NCI-H2029 treated with DMSO at 0.1 percent for 48 hours (cell line): Measurements from ENCODE around the gene TUBD1.
"Not testable (repeated sequence)": the region's sequence is repeated elsewhere in the genome, so short reads cannot be mapped to it uniquely, and the experiment has no call there.

ENCODE experiments used
- DNase-seq: peaks from one replicate; lab custom pipeline; 2025; lab: John Stamatoyannopoulos, UW

The TUBD1 gene

GRCh38 chr17:59874376-59874775, 18.4 kb downstream of the TUBD1 start:
- no peak for DNase-seq

DNA sequence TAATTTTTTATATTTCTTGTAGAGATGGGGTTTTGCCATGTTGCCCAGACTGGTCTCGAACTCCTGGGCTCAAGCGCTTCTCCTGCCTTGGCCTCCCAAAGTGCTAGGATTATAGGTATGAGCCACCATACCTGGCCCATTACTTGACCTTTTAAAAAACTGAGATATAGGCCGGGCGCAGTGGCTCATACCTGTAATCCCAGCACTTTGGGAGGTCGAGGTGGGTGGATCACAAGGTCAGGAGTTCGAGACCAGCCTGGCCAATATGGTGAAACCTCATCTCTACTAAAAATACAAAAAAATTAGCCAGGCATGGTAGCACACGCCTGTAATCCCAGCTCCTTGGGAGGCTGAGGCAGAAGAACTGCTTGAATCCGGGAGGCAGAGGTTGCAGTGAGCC, 19.3 kb downstream of the TUBD1 start:
- not testable (repeated sequence) for DNase-seq

DNA sequence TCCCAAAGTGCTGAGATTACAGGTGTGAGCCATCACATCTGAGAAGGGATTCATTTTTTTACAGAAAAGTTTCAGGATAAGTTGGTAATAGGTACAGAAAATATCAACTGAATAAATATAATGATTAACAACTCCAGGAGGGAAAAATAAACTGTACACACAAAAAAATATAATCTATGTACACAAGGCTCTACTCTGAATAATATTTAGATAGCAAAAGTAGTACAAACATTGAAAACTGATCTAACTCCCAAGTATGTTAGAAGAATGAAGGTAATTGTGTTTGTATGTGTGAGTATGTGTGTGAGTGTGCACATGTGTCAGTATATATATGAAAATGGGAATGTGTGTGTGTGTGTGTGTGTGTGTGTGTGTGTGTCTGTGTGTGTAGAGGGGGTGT, 20.4 kb downstream of the TUBD1 start:
- DNase-seq: no peak

DNA sequence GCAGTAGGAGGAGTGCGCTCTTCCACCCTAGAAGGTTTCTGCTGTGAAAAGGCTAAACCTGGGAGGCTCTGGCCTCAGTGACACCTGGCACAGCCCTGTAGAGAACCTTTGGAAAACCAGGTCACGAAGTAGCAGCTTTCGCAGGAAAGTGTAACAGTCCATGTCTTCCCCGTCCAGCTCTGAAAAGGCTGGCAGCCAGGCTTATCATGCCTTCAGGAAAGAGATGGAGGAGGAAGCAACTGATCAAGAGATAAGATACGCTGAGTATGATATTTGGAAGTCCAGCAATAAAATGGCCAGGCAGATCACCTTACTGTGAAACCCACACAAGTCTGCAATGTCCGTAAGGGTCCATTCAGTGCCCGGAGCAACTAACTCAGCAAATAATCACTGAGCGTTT, 22.3 kb downstream of the TUBD1 start:
- no peak for DNase-seq

GRCh38 chr17:59869941-59870218, 22.9 kb downstream of the TUBD1 start:
- DNase-seq: no peak

DNA sequence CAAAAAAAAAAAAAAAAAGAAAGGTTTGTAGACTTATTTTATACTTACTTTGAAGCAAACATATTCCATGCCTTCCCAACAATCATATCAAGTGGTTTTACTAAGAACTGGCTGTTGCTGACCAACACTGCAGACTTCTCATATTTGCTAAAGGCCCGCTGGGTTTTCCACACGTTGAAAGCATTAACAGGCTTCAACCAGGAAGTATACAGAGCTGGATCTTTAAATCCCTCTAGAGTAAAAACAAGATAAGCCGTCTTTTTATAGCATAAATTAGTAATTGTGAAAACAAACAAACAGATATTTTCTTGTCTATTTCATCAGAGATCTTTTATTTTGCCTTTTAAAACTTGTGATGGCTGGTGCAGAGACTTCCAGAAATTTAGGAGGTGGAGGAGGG, 29.1 kb downstream of the TUBD1 start:
- DNase-seq: no peak

GRCh38 chr17:59859444-59860025, 33.2 kb downstream of the TUBD1 start:
- DNase-seq: no peak

- DNase-seq: no peak
Measured at GRCh38 chr17:59858932-59859331, 33.8 kb downstream of the TUBD1 start.

DNA sequence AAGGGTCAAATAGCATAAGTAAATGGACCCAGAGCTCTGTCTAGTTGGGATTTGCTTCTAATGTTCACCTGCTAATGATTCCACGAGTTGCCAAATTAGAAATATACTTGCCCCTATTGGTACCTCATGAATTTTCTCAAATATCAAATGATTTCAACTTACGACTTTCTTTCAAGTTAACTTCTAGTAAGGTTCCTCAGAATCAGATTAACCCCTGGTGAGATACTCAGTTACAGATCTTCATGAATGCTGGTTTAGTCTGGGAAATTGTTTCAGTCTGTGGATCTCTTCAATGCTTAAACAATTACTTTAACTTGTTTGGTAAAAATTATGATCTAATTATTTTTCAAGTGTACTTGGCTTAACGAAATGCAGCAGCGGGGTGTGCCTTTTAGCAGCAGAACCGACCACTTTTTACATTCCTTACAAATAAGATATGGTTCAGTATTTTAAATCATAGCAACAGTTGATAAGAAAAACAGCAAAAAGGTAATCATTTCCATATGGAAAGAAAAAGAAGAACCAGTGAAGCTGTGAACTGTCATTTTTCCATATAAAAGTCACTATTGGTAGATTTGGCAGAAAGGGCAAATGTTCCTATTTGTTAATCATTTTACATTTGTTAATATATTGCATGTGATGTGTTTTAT, 34.5 kb downstream of the TUBD1 start:
- DNase-seq: no peak

- no peak for DNase-seq
Measured at GRCh38 chr17:59856859-59857794, 35.6 kb downstream of the TUBD1 start.

DNA sequence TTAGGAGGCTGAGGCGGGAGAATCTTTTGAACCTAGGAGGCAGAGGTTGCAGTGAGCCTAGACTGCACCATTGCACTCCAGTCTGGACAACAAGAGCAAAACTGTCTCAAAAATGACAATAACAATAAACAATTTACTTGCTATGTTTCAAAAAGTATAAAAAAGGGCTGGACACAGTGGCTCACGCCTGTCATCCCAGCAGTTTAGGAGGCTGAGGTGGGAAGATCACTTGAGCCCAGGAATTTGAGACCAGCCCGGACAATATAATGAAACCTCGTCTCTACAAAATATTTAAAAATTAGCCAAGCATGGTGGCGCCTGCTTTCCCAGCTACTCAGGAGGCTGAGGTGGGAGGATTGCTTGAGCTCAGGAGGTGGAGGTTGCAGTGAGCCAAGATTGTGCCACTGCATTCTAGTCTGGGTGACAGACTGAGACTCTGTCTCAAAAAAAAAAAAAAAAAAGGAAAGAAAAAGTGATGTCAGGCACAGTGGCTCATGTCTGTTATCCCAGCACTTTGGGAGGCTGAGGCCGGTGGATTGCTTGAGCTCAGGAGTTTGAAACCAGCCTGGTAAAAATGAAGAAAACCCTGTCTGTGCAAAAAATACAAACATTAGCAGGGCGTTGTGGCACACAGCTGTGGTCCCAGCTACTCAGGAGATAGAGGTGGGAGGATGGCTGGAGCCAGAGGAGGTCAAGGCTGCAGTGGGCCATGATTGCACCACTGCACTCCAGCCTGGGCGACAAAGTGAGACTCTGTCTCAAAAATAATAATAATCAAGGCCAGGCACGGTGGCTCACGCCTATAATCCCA, 38.6 kb downstream of the TUBD1 start:
- DNase-seq: not testable (repeated sequence)

DNA sequence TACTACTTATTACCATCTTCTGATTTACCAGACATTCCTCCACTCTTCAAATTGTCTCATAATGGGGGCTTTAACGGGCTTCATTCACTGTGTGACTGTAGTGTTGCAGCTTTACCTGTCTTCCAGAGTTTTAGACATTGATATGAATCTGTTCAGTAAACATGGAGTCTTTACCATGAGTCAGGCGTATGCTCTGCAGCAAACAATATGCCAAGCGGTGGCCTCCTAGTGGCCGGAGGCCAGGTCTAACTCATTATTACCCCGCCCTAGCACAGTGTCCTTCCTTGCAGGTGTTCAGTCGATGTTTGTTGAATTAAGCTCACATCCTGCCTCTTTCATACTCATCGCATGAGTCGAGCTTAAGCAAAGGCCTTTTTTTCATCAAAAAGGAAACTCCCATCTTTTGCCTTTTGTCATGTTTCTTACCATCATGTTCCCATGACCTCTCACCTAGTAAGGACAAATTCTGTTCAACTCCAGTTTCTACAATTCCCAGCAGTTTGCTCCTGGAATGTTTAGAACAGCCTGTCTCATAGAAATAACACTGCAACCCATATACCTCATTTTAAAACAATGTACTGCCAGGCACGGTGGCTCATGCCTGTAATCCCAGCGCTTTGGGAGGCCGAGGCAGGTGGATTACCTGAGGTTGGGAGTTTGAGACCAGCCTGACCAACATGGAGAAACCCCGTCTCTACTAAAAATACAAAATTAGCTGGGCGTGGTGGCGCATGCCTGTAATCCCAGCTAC, 39.4 kb downstream of the TUBD1 start:
- DNase-seq: peak; percentile 33

DNA sequence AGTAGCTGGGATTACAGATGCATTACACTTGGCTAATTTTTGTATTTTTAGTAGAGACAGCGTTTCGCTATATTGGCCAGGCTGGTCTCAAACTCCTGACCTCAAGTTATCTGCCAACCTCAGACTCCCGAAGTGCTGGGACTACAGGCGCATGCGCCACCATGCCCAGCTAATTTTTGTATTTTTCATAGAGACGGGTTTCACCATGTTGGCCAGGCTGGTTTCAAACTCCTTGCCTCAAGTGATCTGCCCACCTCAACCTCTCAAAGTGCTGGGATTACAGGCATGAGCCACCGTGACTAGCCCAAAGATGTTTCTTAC, 39.9 kb downstream of the TUBD1 start:
- not testable (repeated sequence) for DNase-seq

GRCh38 chr17:59851439-59852375, 41.0 kb downstream of the TUBD1 start:
- no peak for DNase-seq

DNA sequence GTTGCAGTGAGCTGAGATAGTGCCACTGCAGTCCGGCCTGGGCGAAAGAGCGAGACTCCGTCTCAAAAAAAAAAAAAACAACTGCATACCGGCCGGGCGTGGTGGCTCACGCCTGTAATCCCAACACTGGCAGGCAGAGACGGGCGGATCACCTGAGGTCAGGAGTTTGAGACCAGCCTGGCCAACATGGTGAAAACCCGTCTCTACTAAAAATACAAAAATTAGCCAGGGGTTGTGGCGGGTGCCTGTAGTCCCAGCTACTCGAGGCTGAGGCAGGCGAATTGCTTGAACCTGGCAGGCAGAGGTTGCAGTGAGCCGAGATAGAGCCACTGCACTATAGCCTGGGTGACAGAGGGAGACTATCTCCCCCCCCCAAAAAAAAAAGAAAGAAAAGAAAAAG, 42.4 kb downstream of the TUBD1 start:
- DNase-seq: not testable (repeated sequence)

GRCh38 chr17:59848778-59849177, 44.0 kb downstream of the TUBD1 start:
- no peak for DNase-seq

- DNase-seq: no peak
Measured at GRCh38 chr17:59848385-59848668, 44.4 kb downstream of the TUBD1 start.

GRCh38 chr17:59846394-59847165, 46.2 kb downstream of the TUBD1 start:
- peak; percentile 95 for DNase-seq

DNA sequence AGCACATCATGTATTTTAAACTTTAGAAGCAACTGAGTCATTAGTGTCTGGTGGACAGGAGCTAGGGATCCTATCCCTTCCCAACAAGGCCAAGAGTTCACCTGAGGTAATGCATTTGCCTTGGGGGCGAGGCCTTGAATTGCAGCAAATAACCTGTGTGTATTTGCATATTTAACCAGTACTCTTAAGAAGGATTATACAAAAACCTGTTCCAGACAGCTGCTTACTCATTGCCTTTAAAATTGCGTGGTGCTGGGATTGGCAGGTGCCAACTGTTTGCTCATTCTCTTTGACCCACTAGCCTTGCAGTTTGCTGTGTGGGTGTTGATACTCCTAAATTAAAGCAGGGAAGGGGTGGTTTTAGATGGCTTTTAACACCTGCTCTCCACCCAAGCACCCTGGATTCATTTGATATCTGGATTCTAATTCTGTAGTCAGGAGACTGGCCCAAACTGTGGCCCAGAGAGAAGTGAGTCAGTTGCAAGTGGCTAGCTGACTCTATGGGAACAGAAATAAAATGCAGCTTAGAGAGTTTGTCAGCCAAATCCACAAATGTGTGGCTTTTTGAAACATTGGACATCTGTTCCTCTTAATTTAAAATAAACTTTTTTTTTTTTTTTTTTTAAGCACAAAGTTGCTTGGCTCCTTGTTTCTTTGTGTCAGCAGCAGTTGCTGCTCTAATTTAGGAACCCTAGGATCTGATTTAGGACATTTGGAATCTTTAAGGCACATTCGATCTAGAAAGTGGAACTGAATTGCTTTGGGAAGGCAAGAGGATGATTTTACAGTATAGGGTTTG, 46.9 kb downstream of the TUBD1 start:
- DNase-seq: peak; percentile 97
